Lower lobe of right lung (tissue), 2 donors: ENCODE measurements around the gene DPF3. TPM values are rescaled to one million over a fixed set of nuclear protein-coding genes. Genes with fewer than 3 reads are reported as not detected.

Source experiments
- ATAC-seq, 2 donors: fragments of 200-7000 bp; cut with Tn5 transposase; one replicate each; pipeline ENCODE4 v1.9.1; 2020 to 2022; ENCODE audit warnings: mild to moderate bottlenecking in 2 of 2, moderate library complexity in 2 of 2
- DNase-seq: peaks from one replicate; pipeline ENCODE4 v3.0.0-alpha.2; 2020
- H3K27ac ChIP-seq: fragments of 200-600 bp; one replicate; pipeline ENCODE4 v1.8.0; 2022
- H3K27me3 ChIP-seq: fragments of 200-600 bp; one replicate; pipeline ENCODE4 v1.8.0; 2022; ENCODE audit warnings: low read depth
- H3K36me3 ChIP-seq: fragments of 200-600 bp; one replicate; pipeline ENCODE4 v1.8.0; 2022; ENCODE audit warnings: mild to moderate bottlenecking
- H3K4me1 ChIP-seq: fragments of 200-600 bp; one replicate; pipeline ENCODE4 v1.8.0; 2022
- H3K4me3 ChIP-seq: fragments of 200-600 bp; one replicate; pipeline ENCODE4 v1.8.0; 2022; ENCODE audit warnings: mild to moderate bottlenecking
- H3K9me3 ChIP-seq: fragments of 200-600 bp; one replicate; pipeline ENCODE4 v1.8.0; 2022
- intact Hi-C: fragments of 100-400 bp; cut with DNase I; formaldehyde crosslinking; loops from one replicate; pipeline ENCODE4 v1.11.0; 2022
- total RNA-seq: library from RNA; stranded (reverse); fragmentation: NEBNext Ultra II Directional; extraction: Animal tissue kit (Norgen Biotek cat#: 25700); gene quantifications from one replicate; pipeline ENCODE4 v1.2.1, GENCODE V29; 2021
- TF ChIP-seq, protein P1 (sequence below): fragments of 200-600 bp; IDR thresholded peaks from one replicate; pipeline ENCODE4 v1.8.0; 2022; ENCODE audit warnings: antibody characterized with exemption, mild to moderate bottlenecking
- donor health status: DM: no; HTN: yes; CAD: no; lungs with severe emphysema.

DPF3 gene
- total RNA-seq, 1 donor from 2014 or later: 0.59 TPM

DNA sequence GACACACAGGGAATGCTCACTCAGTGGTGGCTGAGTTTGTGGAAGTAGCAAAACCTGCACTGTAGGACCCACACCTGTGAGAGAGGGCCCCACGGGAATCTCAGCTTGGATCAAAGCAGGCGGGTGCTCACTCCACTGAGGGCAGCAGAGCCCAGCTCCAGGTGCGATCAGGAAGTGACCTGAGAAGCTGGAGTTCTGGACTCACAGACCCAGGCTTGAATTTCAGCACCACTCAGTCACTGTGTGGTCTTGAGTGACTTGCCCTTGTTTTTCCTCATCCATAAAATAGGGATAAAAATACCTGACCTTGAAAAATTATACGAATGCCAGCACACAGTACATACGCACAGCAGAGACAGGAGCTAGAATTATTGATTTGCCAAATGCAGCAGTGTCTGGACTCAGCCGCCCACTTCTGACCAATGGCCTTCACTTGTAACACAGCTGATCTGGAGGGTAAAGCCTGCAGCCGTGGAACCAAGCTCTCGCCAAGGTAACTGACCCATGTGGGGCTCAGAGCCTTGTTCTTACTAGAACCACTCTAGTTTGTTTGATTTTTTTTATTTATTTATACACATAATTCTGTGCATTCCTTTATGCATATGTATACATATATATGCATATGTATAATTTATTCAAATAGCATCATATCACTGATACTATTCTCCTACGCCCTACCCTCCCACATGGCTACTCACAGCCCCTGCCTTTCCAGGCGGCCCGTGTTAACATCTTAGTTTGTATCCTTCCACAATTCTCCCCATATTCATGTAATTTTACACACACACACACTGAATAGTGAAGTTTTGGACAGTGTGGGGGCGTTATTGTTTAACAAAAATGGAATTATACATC, 53.9 kb downstream of the DPF3 start:
- Histone ChIP-seq H3K4me1 (no peaks in the 10 kb centered on the region), H3K27ac (no peak overlapping the region), H3K9me3 (no peaks in the 10 kb centered on the region), H3K27me3 (no peaks in the 10 kb centered on the region), H3K4me3 (no peak overlapping the region), H3K36me3 (no peaks in the 10 kb centered on the region)
- DNase-seq (no peak), ATAC-seq (no peak)
- intact Hi-C loops: no loop called here
- TF ChIP-seq, protein P1, sequence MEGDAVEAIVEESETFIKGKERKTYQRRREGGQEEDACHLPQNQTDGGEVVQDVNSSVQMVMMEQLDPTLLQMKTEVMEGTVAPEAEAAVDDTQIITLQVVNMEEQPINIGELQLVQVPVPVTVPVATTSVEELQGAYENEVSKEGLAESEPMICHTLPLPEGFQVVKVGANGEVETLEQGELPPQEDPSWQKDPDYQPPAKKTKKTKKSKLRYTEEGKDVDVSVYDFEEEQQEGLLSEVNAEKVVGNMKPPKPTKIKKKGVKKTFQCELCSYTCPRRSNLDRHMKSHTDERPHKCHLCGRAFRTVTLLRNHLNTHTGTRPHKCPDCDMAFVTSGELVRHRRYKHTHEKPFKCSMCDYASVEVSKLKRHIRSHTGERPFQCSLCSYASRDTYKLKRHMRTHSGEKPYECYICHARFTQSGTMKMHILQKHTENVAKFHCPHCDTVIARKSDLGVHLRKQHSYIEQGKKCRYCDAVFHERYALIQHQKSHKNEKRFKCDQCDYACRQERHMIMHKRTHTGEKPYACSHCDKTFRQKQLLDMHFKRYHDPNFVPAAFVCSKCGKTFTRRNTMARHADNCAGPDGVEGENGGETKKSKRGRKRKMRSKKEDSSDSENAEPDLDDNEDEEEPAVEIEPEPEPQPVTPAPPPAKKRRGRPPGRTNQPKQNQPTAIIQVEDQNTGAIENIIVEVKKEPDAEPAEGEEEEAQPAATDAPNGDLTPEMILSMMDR: no peak

DNA sequence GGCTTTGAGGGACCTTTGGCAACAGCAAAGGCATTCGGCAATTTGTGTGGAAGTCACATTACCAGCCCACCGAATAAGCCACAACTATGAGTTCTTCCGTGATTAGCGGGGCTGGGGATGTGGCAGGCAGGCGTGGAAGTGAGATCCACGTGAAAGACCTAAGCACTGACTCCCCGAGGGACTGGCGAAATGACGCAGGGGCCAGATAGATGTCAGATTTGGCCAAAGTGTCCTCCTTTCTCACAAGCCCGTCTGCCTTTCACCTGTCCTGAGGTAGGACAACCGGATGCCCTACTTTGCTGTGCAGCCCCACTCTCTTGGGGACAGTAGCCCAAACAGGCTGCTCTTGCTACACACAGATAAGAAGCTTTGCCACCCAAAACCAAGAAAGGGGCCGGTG, 54.5 kb downstream of the DPF3 start:
- H3K4me3 ChIP-seq: no peak overlapping the region
- H3K4me1 ChIP-seq: no peaks in the 10 kb centered on the region
- TF ChIP-seq, protein P1: no peak
- H3K36me3 ChIP-seq: no peaks in the 10 kb centered on the region
- H3K9me3 ChIP-seq: no peaks in the 10 kb centered on the region
- H3K27me3 ChIP-seq: no peaks in the 10 kb centered on the region
- no peak for DNase-seq
- H3K27ac ChIP-seq: no peak overlapping the region
- intact Hi-C loops: no loop called here
- no peak for ATAC-seq

DNA sequence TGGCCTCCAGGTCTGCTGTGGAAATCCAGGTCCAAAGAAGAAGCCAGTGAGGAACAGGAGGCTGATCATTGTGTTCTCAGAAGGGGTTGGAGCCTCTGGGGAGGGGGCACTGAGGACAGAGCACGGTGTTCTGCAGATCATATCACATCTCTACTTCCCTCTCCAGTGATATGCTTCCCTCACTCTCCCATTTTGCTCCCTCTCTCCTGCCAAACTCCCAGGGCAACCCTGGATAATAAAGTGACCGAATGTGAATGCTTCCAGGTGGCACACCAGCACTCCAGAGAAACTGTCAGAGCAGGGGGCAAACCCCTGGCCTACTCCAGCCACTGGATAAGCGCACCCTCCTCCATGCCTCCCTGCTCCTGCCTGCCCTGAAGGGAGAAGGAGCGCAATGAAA, 57.8 kb downstream of the DPF3 start:
- no peaks in the 10 kb centered on the region for H3K27me3 ChIP-seq
- no peaks in the 10 kb centered on the region for H3K4me1 ChIP-seq
- no peak overlapping the region for H3K4me3 ChIP-seq
- intact Hi-C loops: no loop called here
- no peaks in the 10 kb centered on the region for H3K9me3 ChIP-seq
- no peaks in the 10 kb centered on the region for H3K36me3 ChIP-seq
- no peak overlapping the region for H3K27ac ChIP-seq
- DNase-seq (no peak), ATAC-seq (no peak)
- TF ChIP-seq, protein P1: no peak

DNA sequence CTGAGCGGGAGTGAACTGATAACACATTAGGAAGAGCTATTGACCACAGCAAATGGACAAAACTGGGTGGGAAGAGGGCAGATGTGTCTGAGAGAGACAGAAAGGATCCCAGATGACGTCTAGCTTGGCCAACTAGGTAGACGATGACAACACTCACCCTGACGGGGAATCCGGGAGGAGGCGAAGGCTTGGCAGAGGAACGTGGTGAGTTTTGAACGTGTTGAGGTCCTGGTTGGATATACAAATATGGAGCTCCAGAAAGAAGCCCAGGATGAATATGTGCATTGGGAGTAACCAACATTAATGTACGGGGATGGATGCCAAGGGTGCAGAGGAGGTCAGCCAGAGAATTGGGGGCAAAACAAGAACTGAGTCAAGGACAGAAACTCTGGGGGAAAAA, 60.7 kb downstream of the DPF3 start:
- DNase-seq (no peak), ATAC-seq (no peak)
- Histone ChIP-seq H3K36me3 (no peaks in the 10 kb centered on the region), H3K27me3 (no peaks in the 10 kb centered on the region), H3K9me3 (no peaks in the 10 kb centered on the region), H3K27ac (no peak overlapping the region), H3K4me1 (no peaks in the 10 kb centered on the region), H3K4me3 (no peak overlapping the region)
- TF ChIP-seq, protein P1: no peak
- intact Hi-C loops: no loop called here

DNA sequence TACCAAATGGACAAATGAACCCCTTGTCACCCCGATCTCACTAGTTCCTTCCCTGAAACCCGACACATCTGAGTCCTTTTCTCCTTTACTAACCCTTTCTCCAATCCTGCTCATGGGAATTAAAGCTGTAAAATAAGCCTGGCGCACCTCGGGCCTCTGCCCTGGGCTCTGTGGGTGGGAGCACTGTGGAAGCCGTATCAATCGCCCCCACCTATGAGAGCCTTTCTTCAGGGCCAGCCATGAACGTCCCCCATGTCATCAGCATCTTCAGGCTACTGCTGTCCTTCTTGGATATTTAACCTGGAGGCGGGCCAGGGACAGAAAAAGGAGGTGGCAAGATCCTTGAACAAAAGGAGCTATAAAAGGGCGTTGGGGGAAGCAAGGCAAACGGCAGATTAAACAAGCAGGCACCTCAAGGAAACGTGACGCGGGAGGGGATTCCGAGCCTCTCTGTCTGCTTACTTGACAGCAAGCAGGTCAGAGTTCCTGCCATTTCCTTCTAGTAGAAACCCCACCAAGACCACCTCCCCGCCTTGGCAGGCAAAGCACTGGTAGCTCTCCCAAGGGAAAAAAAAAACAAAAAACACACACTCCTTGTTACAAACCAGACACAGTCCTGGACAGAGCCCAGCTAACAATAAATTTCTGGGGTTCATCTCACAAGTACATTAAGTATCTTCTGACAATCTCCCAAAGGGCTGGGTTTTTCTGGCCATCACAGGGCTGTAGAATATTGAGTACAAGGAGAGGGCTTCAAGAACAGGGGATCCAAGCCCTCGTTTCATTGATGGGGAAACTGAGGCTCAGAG, 62.9 kb downstream of the DPF3 start:
- intact Hi-C loops: no loop called here

More for the DNA sequence above, 62.9 kb downstream of the DPF3 start:
- Histone ChIP-seq H3K27ac (no peak overlapping the region), H3K9me3 (no peaks in the 10 kb centered on the region), H3K4me1 (no peaks in the 10 kb centered on the region), H3K36me3 (no peaks in the 10 kb centered on the region), H3K27me3 (no peaks in the 10 kb centered on the region), H3K4me3 (no peak overlapping the region)
- ATAC-seq (no peak), DNase-seq (no peak)
- TF ChIP-seq, protein P1: no peak
